ENCODE results near the gene RTKN.

Gene RTKN

DNA sequence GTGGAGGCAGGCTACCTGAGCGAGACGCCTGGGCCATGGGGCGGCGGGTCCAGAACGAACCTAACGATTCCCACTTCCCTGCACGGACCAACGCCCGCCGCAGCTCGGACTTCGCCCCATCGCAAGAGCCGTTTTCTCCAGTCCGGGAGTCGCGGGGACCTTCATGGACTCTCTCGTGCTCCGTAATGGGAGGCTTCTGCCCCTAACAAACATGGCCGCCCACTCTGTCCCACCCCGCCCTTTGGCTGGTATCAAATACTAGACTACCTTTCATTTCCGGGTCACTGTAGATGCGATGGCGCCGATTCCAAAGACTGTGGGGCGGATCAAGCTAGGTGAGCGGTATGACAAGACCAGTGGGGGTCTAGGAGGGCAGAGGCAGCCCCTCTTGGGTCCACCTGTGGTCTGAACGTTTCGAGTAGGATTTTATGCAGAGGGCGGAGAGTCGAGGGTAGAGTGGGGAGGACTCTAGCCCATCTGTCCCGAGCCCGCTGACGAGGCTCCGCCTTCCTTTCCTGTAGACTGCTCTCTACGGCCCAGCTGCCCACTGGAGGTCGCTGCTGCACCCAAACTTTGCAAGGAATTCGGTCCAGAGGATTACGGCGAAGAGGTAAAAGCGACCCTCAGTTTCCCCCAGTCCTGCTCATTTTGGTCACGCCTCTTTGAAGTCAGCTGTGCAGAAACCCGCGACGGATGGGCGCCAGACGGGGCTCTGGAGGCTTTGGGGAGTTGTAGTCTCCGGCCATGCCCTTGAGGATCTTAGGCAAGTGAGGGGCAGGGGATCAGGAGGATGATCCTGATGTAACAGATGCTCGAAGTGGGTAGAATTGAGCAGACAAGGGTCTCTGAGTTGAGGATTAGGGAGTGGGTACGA lies 41.3 kb upstream of the RTKN start, which contains the start of the genes CCDC142 and TTC31:
CCDC142 (minus strand) TSS at position 198 of the 874 bp plus-strand sequence; CDS start at position 37, 161 bp downstream.
TTC31 (plus strand) TSS at position 281 of the 874 bp plus-strand sequence; CDS start at position 296, 15 bp downstream.
- Histone ChIP-seq H4K20me1 (ENCODE audit: insufficient read depth) (no peaks in the 10 kb centered on the region), H3K36me3 (ENCODE audit: insufficient read depth) (no peaks in the 10 kb centered on the region), H3K27me3 (ENCODE audit: insufficient read depth, low read depth) (no peaks in the 10 kb centered on the region), H3K27ac (peak within 1 kb of the TSS; percentile 75), H3K4me3 (IDR thresholded peaks at IDR 0.05; ENCODE audit: insufficient read depth, low read depth, low read length) (no peak within 1 kb of the TSS), H3K4me1 (ENCODE audit: low read depth, poor library complexity, severe bottlenecking) (peaks cover 15% of the 10 kb centered on the region), H3K4me2 (peak within 1 kb of the TSS; percentile 97), H3K9ac (peak within 1 kb of the TSS; percentile 90), H3K79me2 (ENCODE audit: insufficient read depth, low read depth) (peaks cover 18% of the 10 kb centered on the region), H2AFZ (ENCODE audit: low read depth) (peak within 1 kb of the TSS; percentile 99)
- TF ChIP-seq, protein P1, sequence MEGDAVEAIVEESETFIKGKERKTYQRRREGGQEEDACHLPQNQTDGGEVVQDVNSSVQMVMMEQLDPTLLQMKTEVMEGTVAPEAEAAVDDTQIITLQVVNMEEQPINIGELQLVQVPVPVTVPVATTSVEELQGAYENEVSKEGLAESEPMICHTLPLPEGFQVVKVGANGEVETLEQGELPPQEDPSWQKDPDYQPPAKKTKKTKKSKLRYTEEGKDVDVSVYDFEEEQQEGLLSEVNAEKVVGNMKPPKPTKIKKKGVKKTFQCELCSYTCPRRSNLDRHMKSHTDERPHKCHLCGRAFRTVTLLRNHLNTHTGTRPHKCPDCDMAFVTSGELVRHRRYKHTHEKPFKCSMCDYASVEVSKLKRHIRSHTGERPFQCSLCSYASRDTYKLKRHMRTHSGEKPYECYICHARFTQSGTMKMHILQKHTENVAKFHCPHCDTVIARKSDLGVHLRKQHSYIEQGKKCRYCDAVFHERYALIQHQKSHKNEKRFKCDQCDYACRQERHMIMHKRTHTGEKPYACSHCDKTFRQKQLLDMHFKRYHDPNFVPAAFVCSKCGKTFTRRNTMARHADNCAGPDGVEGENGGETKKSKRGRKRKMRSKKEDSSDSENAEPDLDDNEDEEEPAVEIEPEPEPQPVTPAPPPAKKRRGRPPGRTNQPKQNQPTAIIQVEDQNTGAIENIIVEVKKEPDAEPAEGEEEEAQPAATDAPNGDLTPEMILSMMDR (conservative IDR thresholded peaks at IDR 0.05; ENCODE audit: low read depth, low read length) = peak; percentile 89

DNA sequence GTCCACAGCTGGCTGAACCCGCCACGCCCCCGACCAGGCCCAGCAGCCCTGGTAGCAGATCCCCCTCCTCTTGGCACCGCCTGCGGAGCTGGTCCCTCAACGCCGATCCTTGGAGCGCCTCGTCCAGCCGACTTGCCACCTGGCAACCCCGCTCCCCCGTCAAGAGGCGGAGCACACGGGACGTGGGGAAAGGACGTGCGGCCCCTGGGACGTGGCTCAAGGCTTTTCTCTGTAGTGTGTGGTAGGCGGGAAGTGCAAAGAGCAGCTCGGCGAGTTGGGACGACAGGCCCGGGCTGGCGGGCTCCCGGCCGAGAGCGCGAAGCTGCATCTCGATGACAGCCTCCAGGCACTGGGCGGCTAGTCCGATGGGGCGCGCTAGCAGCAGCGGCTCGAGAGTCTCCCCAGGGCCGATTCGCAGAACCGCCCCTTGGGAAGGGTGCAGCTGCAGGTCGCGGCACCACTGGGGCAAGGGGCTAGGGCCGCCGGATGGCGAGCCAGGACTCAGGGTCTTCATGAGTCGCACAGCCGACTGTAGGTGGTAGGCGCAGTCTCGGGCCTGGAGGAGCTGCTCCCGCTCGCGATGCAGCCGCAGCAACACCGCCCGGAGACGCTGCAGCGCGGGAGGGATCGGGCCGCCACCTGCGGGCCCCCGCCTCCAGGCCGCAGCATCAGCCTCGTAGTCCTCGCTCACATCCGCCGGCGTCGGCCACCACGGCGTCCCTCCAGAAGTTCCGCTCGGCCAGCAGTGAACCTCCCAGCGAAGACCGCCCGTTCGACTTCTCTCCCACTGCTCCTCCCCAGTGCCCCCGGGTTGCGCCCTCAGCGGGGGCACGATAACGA lies 40.4 kb upstream of the RTKN start:
- Histone ChIP-seq H3K79me2 (ENCODE audit: insufficient read depth, low read depth) (peaks cover 18% of the 10 kb centered on the region), H3K4me1 (ENCODE audit: low read depth, poor library complexity, severe bottlenecking) (peaks cover 15% of the 10 kb centered on the region), H3K4me2 (peak overlapping the region; percentile 97), H3K27me3 (ENCODE audit: insufficient read depth, low read depth) (no peaks in the 10 kb centered on the region), H4K20me1 (ENCODE audit: insufficient read depth) (no peaks in the 10 kb centered on the region), H3K4me3 (IDR thresholded peaks at IDR 0.05; ENCODE audit: insufficient read depth, low read depth, low read length) (no peak overlapping the region), H3K9ac (peak overlapping the region; percentile 90), H3K27ac (peak overlapping the region; percentile 75), H2AFZ (ENCODE audit: low read depth) (peak overlapping the region; percentile 99), H3K36me3 (ENCODE audit: insufficient read depth) (no peaks in the 10 kb centered on the region)
- TF ChIP-seq, protein P1 (conservative IDR thresholded peaks at IDR 0.05; ENCODE audit: low read depth, low read length) = no peak

DNA sequence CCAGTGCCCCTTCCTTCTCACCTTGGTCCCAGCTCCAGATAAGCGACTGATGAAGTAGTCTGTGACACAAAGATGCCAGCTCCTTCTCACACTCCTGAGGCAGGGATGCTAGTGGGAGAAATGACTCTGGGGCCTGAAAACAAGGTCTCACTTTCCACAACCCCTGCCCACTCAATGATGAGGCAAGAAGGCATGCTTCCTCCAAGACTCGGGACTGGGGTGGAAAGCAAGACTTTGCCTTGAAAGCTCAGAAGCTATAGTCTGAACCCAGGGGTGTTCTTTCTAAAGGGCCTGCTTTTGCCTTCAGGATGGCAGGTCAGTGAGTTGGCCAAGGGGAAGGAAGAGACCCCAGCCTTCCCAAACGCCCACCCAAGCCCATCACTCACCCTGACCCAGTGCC lies 39.7 kb upstream of the RTKN start:
- H3K27me3 ChIP-seq (ENCODE audit: insufficient read depth, low read depth) = no peaks in the 10 kb centered on the region
- H3K27ac ChIP-seq = no peak overlapping the region
- H3K9ac ChIP-seq = peak overlapping the region; percentile 90; the same call in 1 of the 2 replicates
- H3K4me2 ChIP-seq = peak overlapping the region; percentile 97
- TF ChIP-seq, protein P1 (conservative IDR thresholded peaks at IDR 0.05; ENCODE audit: low read depth, low read length) = no peak
- H3K4me3 ChIP-seq (IDR thresholded peaks at IDR 0.05; ENCODE audit: insufficient read depth, low read depth, low read length) = no peak overlapping the region
- H2AFZ ChIP-seq (ENCODE audit: low read depth) = no peak overlapping the region; the same call in 1 of the 2 replicates
- no peaks in the 10 kb centered on the region for H4K20me1 ChIP-seq (ENCODE audit: insufficient read depth)
- H3K79me2 ChIP-seq (ENCODE audit: insufficient read depth, low read depth) = peaks cover 18% of the 10 kb centered on the region
- no peaks in the 10 kb centered on the region for H3K36me3 ChIP-seq (ENCODE audit: insufficient read depth)
- peaks cover 15% of the 10 kb centered on the region for H3K4me1 ChIP-seq (ENCODE audit: low read depth, poor library complexity, severe bottlenecking)

DNA sequence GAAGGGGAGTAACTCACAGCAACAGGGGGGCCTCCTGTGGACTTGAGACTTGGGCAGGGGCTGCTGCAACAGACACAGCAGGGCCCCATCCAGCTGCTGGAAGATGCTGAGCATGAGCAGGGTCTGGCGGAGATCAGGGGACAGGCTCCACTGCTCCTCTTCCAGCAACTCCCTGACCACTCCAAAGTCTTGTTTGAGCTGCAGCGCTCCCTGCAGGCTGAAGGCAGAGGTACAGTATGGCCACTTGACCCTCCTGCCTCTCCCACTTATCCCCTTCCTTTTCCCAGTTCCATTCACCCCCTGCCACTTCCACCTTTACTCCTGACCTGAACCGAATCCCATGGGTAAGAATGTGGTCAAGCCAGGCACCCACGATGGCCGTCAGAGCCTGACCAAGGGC lies 33.2 kb upstream of the RTKN start:
- no peaks in the 10 kb centered on the region for H3K36me3 ChIP-seq (ENCODE audit: insufficient read depth)
- TF ChIP-seq, protein P1 (conservative IDR thresholded peaks at IDR 0.05; ENCODE audit: low read depth, low read length) = peak; percentile 52

More for the DNA sequence above, 33.2 kb upstream of the RTKN start:
- H3K4me3 ChIP-seq (IDR thresholded peaks at IDR 0.05; ENCODE audit: insufficient read depth, low read depth, low read length) = no peak overlapping the region
- H4K20me1 ChIP-seq (ENCODE audit: insufficient read depth) = no peaks in the 10 kb centered on the region
- H3K27me3 ChIP-seq (ENCODE audit: insufficient read depth, low read depth) = no peaks in the 10 kb centered on the region
- no peak overlapping the region for H2AFZ ChIP-seq (ENCODE audit: low read depth)
- H3K79me2 ChIP-seq (ENCODE audit: insufficient read depth, low read depth) = peaks cover 7% of the 10 kb centered on the region; the same call in 1 of the 2 replicates
- no peak overlapping the region for H3K4me2 ChIP-seq
- no peak overlapping the region for H3K9ac ChIP-seq
- no peak overlapping the region for H3K27ac ChIP-seq
- peaks cover 25% of the 10 kb centered on the region for H3K4me1 ChIP-seq (ENCODE audit: low read depth, poor library complexity, severe bottlenecking)

All from KMS-11 (cell line).